Choroid plexus epithelial cell (primary cell): ENCODE measurements around the gene SLC12A6.

Experiments used
- DNase-seq: peaks from one replicate; pipeline ENCODE4 v3.0.0-alpha.2; 2010; ENCODE audit warnings: low read depth
- H3K4me3 ChIP-seq: 2 replicates; pipeline ENCODE4 v1.5.1; 2011; ENCODE audit warnings: low read depth, mild to moderate bottlenecking, control low read depth, low read length, moderate library complexity
- TF ChIP-seq, protein P1 (sequence below): conservative IDR thresholded peaks from 2 replicates; pipeline ENCODE4 v1.5.1; 2011; ENCODE audit warnings: low read depth, mild to moderate bottlenecking, control low read depth, inconsistent platforms, low read length, moderate library complexity

Gene SLC12A6

DNA sequence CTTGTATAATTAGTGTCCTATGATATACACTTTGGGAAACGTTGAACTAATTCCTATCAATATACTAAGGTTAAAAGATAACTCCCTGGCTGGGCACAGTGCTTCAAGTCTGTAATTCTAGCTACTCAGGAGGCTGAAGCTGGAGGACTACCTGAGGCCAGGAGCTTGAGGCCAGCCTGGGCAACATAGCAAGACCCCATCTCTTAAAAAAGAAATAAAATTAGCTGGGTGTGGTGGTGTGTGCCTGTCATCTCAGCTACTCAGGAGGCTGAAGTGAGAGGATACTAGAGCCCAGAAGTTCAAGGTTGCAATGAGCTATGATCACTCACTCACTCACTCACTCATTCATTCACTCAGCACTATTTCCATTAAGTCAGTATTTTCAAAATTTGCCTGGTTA is 55.2 kb downstream of the SLC12A6 start:
- no peak overlapping the region for H3K4me3 ChIP-seq
- TF ChIP-seq, protein P1, sequence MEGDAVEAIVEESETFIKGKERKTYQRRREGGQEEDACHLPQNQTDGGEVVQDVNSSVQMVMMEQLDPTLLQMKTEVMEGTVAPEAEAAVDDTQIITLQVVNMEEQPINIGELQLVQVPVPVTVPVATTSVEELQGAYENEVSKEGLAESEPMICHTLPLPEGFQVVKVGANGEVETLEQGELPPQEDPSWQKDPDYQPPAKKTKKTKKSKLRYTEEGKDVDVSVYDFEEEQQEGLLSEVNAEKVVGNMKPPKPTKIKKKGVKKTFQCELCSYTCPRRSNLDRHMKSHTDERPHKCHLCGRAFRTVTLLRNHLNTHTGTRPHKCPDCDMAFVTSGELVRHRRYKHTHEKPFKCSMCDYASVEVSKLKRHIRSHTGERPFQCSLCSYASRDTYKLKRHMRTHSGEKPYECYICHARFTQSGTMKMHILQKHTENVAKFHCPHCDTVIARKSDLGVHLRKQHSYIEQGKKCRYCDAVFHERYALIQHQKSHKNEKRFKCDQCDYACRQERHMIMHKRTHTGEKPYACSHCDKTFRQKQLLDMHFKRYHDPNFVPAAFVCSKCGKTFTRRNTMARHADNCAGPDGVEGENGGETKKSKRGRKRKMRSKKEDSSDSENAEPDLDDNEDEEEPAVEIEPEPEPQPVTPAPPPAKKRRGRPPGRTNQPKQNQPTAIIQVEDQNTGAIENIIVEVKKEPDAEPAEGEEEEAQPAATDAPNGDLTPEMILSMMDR: no peak
- no peak for DNase-seq

DNA sequence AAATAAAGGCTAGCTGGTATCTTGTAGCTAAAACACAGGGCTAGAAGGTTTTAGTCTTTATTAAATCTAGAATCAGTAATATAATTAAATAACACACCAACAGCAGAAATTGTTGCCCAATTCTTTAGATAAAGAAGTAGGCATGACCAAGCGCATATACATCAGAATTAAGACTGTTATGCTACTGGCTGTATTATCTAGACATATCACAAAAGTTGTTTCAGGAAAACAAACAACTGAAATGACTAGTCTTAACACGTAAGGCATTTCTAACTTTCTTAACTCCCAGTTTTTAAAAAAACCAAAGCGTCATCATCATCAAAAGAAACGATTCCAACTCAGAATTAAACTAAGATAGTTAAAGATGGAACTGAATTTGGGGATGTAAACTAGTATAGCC is 57.4 kb downstream of the SLC12A6 start:
- no peak overlapping the region for H3K4me3 ChIP-seq
- TF ChIP-seq, protein P1: no peak
- DNase-seq: no peak

DNA sequence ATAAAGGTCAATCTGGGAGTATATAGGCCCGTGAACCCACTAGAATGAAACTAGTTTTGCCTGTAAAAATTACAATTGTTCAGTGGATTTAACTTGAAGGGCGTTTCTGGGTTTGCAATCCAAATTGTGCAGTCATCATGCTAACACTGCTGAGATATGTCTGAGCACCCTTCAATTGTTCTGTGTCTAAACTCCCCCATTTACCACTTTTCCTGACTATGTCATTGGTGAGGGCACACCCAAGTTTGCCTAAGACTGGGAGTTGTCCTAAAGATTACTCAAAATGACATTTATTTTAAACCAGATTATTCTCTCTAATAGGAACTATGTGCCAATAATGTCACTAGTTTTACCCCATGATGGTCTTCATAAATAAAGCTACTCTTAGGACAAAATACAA is 58.2 kb downstream of the SLC12A6 start:
- DNase-seq: no peak
- TF ChIP-seq, protein P1: no peak
- no peak overlapping the region for H3K4me3 ChIP-seq

DNA sequence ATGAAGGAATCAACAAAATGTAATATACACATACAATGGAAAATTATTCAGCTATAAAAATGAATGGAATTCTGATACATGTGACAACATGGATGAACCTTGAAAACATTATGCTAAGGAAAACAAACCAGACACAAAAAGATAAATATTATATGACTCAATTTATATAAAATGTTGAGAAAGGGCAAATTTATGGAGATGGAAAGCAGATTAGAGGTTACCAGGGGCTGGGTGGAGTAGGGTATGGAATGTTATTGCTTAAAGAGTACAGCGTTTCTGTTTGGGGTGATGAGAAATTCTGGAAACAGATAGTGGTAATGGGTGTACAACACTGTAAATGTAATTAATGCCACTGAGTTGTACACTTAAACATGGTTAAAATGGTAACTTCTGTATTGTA is 61.9 kb downstream of the SLC12A6 start:
- no peak for DNase-seq

DNA sequence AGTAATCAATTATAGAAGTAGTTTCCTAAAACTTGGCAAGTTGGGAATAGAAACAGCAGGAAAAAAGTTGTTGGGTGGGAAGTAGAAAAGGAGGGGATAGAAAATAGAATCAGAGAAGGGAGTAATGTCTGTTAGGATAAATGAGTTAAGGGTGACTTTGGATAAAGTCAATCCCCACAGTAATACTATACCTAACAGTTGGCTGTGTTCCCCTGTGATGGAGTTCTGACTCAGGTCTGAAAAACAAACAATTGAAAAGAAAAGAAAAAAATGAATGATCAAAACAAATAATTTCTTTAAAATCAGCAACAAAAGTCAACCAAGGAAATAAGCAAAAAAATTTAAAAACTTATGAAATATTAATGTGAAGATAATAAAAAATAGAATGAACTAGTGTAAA is 62.4 kb downstream of the SLC12A6 start:
- peak; percentile 26 for DNase-seq
- TF ChIP-seq, protein P1: no peak
- H3K4me3 ChIP-seq: no peak overlapping the region

More for the DNA sequence above, 61.9 kb downstream of the SLC12A6 start:
- no peak overlapping the region for H3K4me3 ChIP-seq
- TF ChIP-seq, protein P1: no peak

DNA sequence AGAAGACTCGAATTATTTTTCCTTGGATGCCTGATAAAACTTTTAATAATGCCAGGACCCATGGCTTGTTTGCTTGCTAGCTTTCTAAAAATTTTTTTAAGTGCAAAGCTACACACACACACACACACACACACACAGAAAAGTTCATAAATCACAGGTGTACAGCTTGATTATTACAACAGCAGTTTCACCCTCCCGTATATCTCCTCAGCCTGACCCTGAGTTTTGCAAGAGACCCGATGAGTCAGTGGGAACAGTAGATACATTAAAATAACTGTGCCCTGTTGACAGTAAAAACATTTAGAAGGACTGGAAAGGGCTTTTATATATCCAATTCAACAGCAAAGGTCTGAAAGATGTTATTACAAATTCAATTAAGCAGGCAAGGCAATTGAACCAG is 66.1 kb downstream of the SLC12A6 start:
- no peak overlapping the region for H3K4me3 ChIP-seq
- DNase-seq: peak; percentile 84
- TF ChIP-seq, protein P1: no peak

DNA sequence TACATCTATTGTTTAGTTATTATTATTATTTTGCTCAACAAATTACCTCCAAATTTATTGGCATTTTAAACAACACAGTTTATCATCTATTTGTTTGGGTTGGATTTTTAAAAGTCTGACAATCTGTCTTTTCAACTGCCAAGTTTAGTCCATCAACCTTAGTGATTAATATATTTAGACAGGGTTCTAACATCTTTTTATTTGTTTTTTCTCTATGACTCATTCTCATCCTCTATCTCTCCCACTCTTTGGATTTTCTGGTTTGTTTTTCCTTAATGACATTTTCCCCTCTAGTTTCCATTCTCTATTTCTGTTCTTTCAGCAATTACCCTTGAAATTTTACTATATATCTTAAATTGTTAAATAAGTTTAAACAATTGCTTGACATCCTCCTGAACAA is 70.8 kb downstream of the SLC12A6 start:
- no peak overlapping the region for H3K4me3 ChIP-seq
- TF ChIP-seq, protein P1: no peak
- DNase-seq: no peak
